GM12892 (cell line): ENCODE results near the gene MALRD1.

Experiments used
- DNase-seq: peaks from one replicate; pipeline ENCODE4 v3.0.0; 2011; ENCODE audit not compliant: insufficient read length
- FAIRE-seq: peaks from 2 replicates; lab custom pipeline; 2011; peaks lifted over from hg19 to GRCh38; lab: Jason Lieb, UNC
- POLR2A ChIP-seq: IDR thresholded peaks from 2 replicates; pipeline ENCODE4 v1.6.1; 2011; ENCODE audit warnings: low read depth, low read length, control low read depth
- POLR2AphosphoS5 ChIP-seq: IDR thresholded peaks from 2 replicates; pipeline ENCODE4 v1.6.1; 2011; ENCODE audit warnings: low read depth, low read length, control low read depth
- TAF1 ChIP-seq: IDR thresholded peaks from 2 replicates; pipeline ENCODE4 v1.6.1; 2011; ENCODE audit warnings: low read depth, mild to moderate bottlenecking, control low read depth, low read length, borderline replicate concordance

MALRD1 gene

DNA sequence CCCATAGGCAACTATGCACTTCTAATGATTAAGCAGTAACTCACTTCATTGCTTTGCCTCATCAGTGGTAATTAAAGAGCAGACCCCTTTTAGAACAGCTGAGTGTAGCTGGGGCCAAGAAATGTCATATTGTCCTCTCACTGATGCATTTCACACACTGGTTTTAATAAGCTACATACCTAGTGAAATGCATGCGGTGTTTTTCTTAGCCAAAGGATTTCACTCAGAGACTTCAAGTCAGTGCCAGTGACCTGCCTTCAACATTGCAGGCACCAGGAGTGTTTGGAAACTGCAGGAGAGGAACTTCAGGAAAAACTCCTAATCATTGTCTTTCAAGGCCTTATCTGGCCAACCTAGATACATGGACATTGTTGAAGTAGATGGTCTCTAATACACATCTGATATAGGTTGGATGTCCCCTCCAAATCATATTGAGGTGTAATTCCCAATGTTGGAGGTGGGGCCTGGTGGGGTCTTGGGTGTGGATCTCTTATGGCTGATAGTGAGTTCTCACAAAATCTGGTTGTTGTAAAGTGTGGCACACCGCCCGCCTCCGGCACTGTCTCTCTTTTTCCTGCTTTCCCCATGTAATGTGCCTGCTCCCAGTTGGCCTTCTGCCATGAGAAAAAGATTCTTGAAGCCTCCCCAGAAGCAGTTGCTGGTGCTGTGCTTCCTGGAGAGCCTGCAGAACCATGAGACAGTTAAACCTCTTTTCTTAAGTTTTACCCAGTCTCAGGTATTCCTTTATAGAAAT lies 515.0 kb downstream of the MALRD1 start:
- DNase-seq: no peak
- no peak for FAIRE-seq
- no peak for TF ChIP-seq POLR2A
- TF ChIP-seq POLR2AphosphoS5: no peak
- no peak for TF ChIP-seq TAF1

- no peak for TF ChIP-seq TAF1
- TF ChIP-seq POLR2AphosphoS5: no peak
- TF ChIP-seq POLR2A: no peak
- DNase-seq: no peak
- no peak for FAIRE-seq
These were observed 521.5 kb downstream of the MALRD1 start for GRCh38 chr10:19570120-19570519.

- no peak for TF ChIP-seq POLR2A
- TF ChIP-seq TAF1: no peak
- no peak for TF ChIP-seq POLR2AphosphoS5
- DNase-seq: no peak
- no peak for FAIRE-seq
These were observed 522.4 kb downstream of the MALRD1 start for GRCh38 chr10:19570991-19571390.

GRCh38 chr10:19572056-19572455 lies 523.5 kb downstream of the MALRD1 start:
- TF ChIP-seq POLR2AphosphoS5 (no peak), POLR2A (no peak), TAF1 (no peak)
- DNase-seq (no peak), FAIRE-seq (no peak)

DNA sequence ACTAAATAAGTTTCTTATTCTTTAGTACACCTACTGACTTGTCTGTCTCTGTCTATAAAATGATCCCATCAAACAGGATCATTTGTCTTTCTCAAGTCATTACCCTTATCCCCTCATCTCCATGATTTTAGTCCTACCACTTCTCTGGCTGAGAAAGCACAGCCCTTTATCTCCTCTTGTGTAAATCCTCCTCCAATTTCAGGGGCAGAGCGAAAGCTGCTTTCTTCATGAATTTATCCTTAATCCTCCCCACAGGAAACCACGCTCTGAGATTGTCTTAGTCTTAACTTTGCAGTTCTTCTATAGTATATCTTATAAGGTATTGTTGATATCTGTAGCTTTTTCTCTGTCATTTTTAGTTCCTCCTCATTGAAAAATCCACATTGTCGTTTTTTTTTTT lies 528.0 kb downstream of the MALRD1 start:
- FAIRE-seq: no peak
- TF ChIP-seq POLR2A (no peak), POLR2AphosphoS5 (no peak), TAF1 (no peak)
- no peak for DNase-seq

- TF ChIP-seq POLR2AphosphoS5 (no peak), POLR2A (no peak), TAF1 (no peak)
- FAIRE-seq: no peak
- no peak for DNase-seq
These were observed 528.8 kb downstream of the MALRD1 start for GRCh38 chr10:19577381-19577780.

DNA sequence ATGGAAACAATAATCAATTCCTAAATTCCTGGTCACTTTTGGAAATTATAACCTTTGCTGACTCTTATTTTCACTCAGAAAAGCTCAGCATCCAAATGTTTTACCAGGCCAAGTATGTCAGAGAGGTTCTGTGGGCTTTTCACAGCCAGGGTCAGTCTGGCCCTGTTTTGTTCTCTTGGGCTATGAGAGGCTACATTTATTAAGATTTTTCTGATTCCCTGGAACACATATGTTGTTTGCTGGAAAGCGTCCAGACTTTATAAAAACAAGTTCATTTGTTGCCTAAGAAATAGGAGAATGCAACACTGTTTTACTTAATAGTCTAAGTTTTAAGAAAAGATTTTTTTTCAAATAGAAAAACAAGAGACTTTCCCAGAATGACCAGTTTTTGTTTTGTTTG lies 529.2 kb downstream of the MALRD1 start:
- FAIRE-seq (no peak), DNase-seq (no peak)
- no peak for TF ChIP-seq TAF1
- TF ChIP-seq POLR2AphosphoS5: no peak
- no peak for TF ChIP-seq POLR2A

GRCh38 chr10:19578571-19578970 lies 530.0 kb downstream of the MALRD1 start:
- no peak for TF ChIP-seq POLR2AphosphoS5
- TF ChIP-seq POLR2A: no peak
- TF ChIP-seq TAF1: no peak
- no peak for DNase-seq
- FAIRE-seq: no peak

GRCh38 chr10:19579761-19580545 lies 531.4 kb downstream of the MALRD1 start:
- DNase-seq: no peak
- TF ChIP-seq POLR2A (no peak), POLR2AphosphoS5 (no peak), TAF1 (no peak)
- no peak for FAIRE-seq

- DNase-seq (no peak), FAIRE-seq (no peak)
- TF ChIP-seq POLR2A: no peak
- TF ChIP-seq POLR2AphosphoS5: no peak
- TF ChIP-seq TAF1: no peak
These were observed 532.1 kb downstream of the MALRD1 start for GRCh38 chr10:19580691-19581090.

DNA sequence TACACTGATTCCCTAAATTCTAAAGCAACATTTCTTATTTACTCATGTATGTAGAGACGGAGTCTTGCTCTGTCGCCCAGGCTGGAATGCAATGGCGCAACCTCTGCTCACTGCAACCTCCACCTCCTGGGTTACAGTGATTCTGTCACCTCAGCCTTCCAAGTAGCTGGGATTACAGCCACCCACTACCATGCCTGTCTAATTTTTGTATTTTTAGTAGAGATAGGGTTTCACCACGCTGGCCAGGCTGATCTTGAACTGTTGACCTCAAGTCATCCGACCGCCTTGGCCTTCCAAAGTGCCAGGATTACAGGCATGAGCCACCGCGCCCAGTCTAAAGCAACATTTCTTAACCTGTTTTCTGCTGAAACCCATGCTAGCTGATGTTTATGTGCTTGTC lies 540.0 kb downstream of the MALRD1 start:
- DNase-seq (no peak), FAIRE-seq (no peak)
- TF ChIP-seq POLR2AphosphoS5 (no peak), TAF1 (no peak), POLR2A (no peak)
